ENCODE measurements around the gene LSM12.

LSM12 gene

DNA sequence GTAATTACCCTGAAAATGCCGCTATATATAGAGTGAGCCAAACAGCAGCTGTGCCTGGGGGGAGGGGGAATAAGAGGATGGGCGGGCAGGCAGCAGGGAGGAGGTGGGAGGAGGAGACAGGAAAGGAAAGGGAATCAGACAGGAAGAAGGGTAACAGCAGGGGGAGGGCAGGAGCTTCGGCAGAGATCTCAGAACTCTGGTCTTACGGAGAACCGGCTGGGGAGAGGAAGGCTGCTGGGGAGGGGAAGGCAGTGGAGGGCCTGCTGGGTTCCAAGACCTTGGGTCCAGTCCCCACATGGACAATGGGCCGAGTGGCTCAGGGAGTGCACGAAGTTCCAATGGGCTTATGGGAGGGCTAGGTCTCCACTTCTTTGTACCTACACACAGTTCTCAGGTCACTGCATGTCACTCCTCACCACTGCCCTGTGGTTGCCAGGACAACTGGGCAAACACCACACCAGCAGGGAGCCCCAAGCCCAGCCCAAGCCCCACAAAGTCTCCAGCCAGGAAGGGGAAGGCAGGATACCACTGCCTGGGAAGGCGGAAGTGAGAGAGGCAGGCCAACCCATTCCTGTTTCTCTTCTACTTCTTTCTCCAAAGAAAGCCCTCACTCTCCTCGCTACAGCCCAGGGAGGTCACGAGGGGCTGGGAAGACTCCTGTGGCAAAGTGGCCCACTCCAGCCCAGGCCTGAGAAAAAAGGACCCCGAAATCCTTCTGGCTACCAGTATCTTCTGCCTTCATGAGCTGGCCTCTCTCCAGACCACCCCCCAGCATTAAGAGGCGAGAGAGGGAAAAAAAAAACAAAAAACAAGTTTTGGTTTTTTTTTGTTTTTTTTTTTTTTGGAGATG is 29.4 kb upstream of the LSM12 start:
- DNase-seq = peak; percentile 52

DNA sequence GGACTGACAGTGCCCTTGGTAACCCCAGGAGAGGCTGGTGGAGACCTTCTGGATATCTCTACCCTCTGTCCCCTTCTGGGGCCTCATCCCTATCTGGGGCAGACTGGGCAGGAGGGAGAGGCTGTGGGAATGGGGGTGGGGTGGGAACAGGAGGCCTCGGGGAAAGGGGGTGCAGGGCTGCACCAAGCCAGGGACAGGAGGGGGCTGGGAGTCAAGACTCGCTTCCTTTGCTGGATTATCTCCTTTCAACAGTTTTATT is 28.8 kb upstream of the LSM12 start:
- no peak for DNase-seq

DNA sequence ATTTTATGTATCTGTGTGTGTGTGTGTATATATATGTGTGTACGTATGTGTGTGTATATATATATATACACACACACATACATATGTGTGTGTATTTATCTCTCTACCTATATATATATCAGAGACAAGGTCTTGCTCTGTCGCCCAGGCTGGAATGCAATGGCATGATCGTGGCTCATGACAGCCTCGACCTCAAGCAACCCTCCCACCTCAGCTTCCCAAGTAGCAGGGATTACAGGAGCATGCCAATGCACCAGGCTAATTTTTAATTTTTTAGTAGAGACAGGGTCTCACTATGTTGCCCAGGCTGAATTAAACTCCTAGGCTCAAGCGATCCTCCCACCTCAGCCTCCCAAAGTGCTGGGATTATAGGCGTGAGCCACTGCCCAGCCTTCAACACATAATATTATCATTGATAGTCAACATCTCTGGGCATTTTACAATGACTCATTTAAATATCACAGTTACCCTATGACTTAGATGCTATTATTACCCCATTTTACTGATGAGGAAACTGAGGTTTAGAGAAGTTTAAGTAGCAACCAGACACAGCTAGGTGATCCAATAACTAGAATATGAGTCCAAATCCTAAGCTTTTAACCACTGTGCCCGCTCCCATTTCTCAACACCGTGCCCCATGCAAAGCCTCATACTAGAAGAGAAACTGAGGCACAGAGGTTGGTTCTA is 28.4 kb upstream of the LSM12 start:
- no peak for DNase-seq

DNA sequence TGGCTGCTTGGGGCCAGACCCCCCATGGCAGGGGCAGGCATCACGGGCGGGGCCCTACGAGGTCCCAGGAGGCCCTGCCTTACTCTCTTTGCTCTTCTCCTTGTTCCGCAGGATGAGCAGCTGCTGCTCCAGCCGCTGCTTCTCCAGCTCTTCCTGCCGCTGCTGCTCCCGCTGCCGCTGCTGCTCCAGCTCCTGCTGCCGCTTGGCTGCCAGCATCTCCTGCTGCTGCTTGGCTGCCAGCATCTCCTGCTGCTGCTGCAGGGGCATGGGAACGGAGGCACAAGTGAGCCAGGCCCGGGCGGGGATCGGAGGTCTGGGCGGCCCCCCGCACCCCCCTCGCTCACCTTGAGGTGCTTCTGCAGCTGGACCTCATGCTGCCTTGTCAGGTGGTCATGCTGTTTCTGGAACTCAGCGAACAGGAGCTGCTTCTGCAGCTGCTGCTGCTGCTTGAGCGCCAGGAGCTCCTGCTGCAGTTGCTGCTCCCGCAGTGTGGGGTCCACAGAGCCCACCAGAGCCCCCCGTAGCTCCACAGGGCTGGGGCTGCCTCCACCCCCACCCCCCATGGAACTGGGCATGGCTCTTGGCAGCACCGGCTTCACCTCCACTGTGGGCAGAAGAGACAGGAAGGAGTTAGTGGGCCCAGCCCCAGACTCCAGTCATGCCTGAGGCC is 26.9 kb upstream of the LSM12 start:
- no peak for DNase-seq

DNA sequence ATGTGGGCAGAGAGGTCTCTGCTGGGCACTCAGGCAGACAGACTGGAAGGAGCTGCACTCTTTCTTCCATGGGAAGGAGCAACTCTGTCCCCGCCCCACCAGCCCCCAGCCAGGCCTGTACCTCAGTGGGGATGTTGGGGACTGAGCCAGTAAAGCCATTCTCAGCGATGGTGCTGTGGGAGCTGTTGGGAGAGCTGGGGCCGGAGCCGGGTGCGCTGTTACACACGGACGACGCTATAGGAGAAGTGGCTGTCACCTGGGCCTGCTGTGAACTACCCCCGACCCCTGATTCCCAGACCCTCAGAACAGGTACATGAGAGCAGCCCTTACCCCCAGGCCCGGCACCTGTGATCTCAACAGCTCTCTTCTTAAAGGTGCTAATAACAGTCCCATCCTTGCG is 25.6 kb upstream of the LSM12 start:
- DNase-seq = no peak

DNA sequence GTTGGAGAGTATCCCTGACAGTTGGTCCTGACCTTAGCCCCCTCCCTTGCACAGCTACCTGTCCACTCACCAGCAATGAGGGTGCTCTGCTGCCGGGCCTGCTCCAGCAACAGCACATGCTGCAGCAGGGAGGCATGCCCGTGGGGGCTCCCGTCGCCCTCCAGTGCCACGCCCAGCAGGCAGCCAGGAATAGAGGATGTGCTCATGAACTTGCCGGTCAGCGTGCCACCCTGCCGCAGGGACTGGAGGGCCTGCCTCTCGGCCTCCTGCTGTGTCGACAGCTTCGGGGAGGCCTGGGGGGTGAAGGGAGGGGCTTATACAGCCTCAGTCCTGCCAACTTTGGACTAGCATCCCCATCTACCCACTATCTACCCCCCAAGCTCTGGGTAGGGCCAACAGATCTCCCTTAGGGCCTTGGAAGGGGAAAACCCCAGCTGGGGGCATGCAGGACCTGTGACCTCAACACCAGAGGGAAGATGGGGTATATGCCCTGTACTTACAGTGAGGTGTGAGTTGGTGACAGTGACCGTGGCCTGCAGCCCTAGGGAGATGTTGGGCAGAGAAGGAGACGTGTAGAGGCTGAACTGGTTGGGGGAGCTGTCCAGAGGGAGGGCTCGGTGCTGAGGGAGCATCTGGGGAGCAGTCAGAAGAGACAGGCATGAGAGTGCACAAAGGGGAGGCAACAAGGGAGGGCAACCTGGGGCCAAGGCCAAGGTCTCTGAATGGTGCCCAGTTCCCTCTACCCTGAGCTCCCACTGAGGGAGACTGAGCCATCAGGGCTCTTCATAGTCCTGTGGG is 24.9 kb upstream of the LSM12 start:
- DNase-seq = no peak

DNA sequence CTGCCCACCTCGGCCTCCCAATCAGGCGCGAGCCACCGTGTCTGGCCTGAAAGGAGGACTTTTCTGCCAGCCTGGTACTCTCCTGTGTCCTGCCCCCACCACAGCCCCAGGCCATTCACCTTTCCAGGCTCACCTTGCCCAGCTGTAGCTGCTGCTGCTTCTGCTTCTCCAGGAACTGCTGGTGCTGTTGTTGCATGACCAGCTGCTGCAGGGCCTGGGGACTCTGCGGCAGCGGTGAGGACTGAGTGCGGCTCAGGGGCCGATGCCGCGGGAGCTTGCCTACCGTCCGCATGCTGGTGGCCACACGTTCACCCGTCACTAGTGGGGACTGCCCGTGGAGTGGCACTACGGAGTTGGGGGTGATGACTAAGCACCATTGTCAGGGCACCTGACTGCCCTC is 21.8 kb upstream of the LSM12 start:
- no peak for DNase-seq

- DNase-seq = no peak
Observed at GRCh38 chr17:44087319-44087718, 20.8 kb upstream of the LSM12 start.

GRCh38 chr17:44086364-44087311 is 20.2 kb upstream of the LSM12 start:
- DNase-seq = no peak

- no peak for DNase-seq
Observed at GRCh38 chr17:44085908-44086307, 19.4 kb upstream of the LSM12 start.

DNA sequence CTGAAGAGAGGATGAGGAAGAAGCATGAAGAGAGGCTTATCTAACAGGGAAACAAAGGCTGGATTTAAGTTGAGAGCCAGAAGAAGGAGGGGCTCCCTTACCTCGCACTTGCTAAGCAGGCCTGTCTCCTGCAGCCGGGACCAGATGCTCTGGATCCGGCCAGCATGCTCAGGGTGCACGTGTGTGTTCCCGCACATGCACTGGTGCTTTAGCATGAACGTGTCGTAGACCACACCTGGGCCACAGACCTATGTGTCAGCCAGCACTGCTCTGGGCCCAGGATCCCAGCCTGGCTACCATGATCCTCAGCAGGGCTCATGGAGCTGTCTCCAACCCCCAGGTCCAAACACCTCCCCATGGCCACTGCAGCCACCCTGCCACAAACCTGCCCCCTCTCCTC is 18.4 kb upstream of the LSM12 start:
- no peak for DNase-seq

GRCh38 chr17:44084131-44084538 is 17.7 kb upstream of the LSM12 start:
- no peak for DNase-seq

DNA sequence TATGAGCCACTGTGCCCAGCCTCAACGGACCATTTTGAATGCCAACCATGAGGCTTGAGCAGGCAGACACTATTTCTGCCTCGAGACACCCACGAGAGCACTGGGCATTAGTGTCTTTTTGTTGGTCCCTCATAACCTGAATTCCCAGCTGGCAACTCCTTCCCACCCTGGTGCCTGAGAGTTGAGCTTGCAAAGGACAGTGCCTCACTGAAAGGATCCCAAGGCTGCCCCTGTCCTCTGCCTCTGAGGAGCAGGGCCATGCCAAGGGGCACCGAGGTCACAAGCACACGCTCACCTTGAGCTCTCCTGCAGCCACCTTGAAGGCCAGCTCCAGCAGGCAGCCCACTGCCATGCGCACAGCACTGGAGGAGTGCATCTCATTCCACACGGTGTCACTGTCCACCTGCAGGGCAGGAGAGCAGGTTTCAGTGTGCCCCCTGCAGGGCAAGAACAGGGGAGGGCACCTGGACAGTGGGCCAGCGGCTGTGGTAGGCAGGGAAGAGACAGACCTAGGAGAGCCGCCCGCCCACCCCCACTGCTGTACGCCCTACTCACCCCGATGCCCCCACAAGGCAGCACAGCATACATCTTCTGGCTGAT is 16.9 kb upstream of the LSM12 start:
- no peak for DNase-seq

GRCh38 chr17:44082256-44082927 is 15.9 kb upstream of the LSM12 start:
- DNase-seq = no peak

DNA sequence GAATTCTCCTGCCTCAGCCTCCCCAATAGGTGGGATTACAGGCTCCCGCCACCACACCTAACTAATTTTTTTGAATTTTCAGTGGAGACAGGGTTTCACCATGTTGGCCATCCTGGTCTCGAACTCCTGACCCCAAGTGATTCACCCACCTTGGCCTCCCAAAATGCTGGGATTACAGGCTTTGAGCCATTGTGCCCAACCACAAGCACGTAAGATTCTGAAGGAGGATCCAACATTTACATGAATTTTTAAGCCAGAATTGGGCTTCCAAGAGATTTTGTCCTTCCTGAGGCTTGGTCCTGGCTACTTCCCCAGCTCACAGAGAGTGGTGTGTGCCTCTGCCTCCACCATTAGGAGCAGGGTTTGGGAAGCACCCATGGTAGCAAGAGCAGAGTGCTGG is 15.2 kb upstream of the LSM12 start:
- no peak for DNase-seq

GRCh38 chr17:44079877-44080821 is 13.7 kb upstream of the LSM12 start:
- DNase-seq = no peak

DNA sequence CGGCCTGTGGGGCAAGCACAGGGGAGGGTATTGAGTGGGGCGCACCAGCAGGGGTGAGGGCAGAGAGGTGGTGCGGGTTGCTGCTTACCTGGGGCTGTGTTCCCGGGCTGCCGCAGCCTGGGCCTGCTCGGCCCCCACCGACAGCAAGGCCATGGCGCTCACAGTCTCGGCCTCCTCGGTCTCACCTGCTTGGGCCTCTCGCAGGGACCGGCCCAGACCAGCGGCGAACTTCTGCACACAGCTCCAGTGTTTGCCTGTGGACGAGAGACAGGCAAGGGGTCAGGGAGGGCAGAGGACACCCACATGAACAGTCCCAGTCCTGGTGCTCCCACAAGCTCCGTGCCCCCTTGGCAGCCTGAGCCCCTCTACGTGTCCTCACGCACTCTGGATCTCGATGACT is 11.9 kb upstream of the LSM12 start:
- DNase-seq = no peak

GRCh38 chr17:44077595-44077909 is 11.1 kb upstream of the LSM12 start:
- no peak for DNase-seq

- DNase-seq = no peak
Observed at GRCh38 chr17:44076716-44077594, 10.5 kb upstream of the LSM12 start.
